ENCODE data around the gene TLCD3A.
"Not testable (repeated sequence)": the region's sequence is repeated elsewhere in the genome, so short reads cannot be mapped to it uniquely, and the experiment has no call there.

Gene TLCD3A

DNA sequence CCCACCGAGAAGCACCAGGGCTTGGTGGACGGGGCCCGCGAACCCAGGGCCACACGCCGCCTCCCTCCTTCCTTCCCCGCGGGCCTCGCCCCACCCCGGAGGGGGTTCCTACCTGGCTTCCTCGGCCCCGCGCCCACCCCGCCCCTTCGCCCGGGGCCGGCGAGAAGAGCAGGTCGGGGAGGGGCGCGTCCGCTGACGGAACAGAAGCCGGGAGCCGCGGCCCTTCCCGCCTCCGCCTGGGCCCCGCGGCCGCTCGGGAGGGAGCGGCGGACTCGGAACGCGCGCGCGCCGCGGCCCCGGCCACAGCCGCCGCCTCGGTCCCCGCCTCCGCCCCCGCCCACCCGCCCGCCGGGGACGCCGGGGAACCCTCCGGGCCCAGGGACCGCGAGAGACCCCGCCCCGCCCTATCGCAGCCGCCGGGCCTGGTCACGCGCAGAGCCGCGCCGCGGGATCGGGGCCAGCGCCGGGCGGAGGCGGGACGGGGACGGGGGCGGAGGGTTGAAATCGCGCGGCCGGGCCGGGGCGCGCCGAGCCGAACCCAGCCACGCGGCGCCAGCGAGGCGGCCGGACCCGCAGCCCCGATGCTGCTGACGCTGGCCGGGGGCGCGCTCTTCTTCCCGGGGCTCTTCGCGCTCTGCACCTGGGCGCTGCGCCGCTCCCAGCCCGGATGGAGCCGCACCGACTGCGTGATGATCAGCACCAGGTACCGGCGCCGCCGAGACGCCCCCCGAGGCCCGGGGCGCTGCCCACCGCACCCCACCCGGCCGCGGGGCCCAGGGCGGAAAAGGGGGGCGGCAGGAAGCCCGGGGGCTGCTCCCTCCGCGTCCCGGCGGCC is at the start of gene TLCD3A:
TLCD3A (plus strand) TSS at position 530 of the 835 bp plus-strand sequence; CDS start at position 582, 52 bp downstream.
- no peak for FAIRE-seq
- peak; percentile 52 for TF ChIP-seq POLR2A (IDR thresholded peaks at IDR 0.05; ENCODE audit: low read depth, low read length)
- peak; percentile 69 for DNase-seq (ENCODE audit: insufficient read length, low spot score)

DNA sequence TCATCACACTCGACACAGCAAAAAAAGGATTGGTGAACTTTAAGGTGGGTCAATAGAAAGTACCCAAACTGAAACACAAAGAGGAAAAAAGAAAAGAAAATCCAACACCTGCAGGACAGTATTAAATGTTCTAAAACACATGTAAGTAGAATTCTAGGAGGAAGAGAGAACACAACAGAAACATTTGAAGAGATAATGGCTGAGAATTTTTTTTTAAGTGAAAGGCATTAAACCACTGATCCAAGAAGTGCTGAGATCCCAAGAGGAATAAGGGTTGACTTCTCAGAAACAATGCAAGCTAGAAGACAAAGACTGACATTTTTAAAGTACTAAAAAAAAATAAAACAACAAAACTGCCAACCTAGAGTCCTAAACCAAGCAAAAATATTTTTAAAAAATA is 49.4 kb upstream of the TLCD3A start:
- DNase-seq (ENCODE audit: insufficient read length, low spot score) (no peak), FAIRE-seq (no peak)
- no peak for TF ChIP-seq POLR2A (IDR thresholded peaks at IDR 0.05; ENCODE audit: low read depth, low read length)

DNA sequence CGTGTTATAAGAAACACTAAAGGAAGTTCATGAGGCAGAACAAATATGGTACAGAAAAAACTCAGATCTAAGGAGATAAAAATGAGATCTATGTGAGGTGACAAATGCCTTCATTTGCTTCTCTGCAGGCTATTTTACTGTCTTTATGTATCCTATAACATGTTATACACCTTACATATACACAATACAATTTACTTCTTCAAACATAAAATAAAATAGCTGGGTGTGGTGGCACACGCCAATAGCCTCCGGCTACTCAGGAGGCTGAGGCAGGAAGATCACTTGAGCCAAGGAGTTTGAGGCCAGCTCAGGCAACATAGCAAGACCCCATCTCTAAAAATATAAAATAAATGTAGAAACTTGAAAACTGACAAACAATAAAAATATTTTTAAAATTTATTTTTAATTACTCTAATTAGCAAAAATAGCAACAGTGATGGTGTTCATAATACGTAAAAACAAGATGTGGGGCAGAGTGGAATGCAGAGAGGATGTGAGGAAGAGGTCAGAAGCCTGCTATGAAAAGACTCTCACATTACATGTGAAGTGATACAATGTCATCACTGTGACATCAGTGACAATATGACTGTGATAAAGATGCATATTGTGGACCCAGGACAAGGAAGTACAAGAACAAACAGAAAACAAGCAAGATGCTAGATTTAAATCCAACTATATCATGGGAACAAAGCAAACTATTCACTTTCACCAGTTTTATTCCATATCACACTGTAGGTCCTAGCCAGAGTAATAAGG is 48.7 kb upstream of the TLCD3A start:
- no peak for TF ChIP-seq POLR2A (IDR thresholded peaks at IDR 0.05; ENCODE audit: low read depth, low read length)
- FAIRE-seq = no peak
- DNase-seq (ENCODE audit: insufficient read length, low spot score) = no peak

DNA sequence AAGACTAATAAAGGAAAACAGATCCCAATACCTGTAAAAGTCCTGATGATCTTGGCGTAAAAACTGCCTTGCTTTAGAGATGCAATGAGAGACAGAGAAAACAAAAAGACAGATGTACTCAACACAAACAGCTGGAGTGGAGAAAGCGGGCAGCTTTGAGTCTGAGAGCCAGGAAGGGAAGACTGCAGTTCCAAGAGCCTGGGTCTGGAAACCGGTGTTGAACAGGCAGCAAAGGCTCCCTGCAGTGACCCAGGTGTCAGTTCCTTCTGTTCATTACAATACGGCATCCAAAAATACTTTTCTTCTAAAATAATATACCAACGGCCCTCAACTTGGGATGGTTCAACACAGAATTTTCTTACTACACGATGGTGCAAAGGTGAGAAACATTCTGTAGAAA is 47.4 kb upstream of the TLCD3A start:
- TF ChIP-seq POLR2A (IDR thresholded peaks at IDR 0.05; ENCODE audit: low read depth, low read length) = no peak
- no peak for FAIRE-seq
- no peak for DNase-seq (ENCODE audit: insufficient read length, low spot score)

DNA sequence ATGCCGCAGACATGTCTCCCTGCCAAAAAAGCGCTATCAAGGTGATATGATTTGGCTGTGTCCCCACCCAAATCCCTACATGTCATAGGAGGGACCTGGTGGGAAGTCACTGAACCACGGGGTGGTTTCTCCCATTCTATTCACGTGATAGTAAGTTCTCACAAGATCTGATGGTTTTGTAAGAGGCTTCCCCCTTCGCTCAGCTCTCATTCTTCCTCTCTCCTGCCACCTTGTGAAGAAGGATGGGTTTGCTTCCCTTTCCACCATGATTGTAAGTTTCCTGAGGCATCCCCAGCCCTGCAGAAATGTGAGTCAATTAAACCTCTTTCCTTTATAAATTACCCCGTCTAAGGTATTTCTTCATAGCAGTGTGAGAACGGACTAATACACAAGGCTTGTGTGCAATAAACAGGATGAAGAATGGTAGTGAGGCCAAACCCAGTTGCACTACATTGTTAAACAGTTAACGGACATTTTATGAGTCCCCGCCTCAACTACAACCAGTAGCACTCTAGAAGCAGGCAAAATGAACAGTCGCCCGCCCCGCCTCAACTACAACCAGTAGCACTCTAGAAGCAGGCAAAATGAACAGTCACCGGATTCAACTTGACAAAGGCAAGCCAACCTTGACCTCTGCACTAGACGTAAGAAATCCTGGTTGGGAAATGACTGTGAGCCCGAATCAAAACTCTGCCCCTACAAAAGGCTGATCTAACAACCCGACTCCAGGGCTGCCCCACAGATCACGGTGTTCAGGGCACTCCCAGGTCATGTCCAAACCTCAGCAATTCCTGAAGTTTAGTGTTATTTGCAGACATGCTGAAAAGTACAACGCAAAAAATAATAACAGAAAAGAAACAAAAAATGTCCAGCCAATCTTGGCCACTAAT is 44.1 kb upstream of the TLCD3A start:
- DNase-seq (ENCODE audit: insufficient read length, low spot score) = no peak
- TF ChIP-seq POLR2A (IDR thresholded peaks at IDR 0.05; ENCODE audit: low read depth, low read length) = no peak
- no peak for FAIRE-seq

DNA sequence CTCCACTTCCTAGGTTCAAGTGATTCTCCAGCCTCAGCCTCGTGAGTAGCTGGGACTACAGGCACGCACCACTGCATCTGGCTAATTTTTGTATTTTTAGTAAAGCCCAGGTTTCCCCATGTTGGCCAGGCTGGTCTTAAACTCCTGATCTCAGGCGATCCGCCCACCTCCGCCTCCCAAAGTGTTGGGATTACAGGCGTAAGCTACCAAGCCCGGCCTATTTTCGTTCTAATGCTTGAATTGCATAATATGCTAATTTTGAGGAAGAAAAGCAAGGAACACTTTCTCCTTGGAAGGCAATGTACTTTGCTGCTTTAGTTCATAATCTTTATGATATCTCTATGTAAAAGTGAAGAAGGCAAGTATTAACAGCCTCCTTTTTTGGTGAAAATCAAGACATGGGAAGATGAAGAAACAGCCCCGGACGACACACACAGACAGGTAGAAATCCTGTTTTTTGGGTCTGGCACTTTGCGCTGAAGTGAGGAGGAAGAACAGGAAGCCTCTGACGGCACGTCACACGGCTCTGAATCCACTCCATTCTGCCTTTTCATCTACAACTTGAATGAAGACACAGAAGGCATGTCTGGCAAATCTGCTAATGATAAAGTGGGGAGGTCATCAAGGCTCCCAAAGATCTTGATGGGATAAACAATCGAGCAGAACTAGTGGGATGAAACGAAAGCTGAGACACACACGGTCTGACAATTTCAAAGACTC is 42.7 kb upstream of the TLCD3A start:
- DNase-seq (ENCODE audit: insufficient read length, low spot score) (no peak), FAIRE-seq (no peak)
- no peak for TF ChIP-seq POLR2A (IDR thresholded peaks at IDR 0.05; ENCODE audit: low read depth, low read length)

DNA sequence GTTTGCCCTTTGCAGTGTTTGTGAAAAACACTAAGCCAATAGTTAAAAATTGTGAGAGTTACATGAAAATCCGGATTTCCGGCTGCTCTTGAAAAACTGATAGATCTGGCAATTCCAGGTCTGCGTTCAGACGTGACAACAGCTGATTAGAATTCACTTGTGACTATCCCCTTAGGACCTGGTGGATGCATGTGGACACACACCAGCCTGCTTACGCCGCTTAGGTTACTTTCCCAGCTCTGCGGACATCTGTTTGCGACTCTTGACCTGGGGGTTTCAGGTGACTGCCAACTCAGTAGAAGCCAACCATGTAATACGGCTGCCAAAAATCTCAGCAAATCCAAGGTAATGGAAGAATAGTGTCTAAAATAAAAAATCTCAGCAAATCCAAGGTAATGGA is 42.0 kb upstream of the TLCD3A start:
- no peak for FAIRE-seq
- no peak for DNase-seq (ENCODE audit: insufficient read length, low spot score)
- TF ChIP-seq POLR2A (IDR thresholded peaks at IDR 0.05; ENCODE audit: low read depth, low read length) = no peak

DNA sequence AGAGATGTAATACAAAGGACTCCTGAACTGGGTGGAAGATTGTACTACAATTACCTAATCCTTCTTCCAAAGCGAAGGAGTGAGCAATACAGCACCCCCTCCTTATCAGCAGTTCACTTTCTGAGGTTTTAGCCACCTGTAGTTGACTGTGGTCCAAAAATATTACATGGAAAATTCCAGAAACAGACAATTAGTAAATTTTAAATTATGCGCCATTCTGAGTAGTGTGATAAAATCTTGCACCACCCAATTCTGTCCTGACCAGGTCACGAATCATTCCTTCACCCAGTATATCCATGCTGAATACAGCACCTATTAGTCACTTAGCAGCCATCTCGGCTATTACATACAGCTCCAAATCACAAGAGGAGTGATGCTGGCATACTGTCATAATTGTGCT is 41.0 kb upstream of the TLCD3A start:
- DNase-seq (ENCODE audit: insufficient read length, low spot score) (no peak), FAIRE-seq (no peak)
- TF ChIP-seq POLR2A (IDR thresholded peaks at IDR 0.05; ENCODE audit: low read depth, low read length) = no peak

DNA sequence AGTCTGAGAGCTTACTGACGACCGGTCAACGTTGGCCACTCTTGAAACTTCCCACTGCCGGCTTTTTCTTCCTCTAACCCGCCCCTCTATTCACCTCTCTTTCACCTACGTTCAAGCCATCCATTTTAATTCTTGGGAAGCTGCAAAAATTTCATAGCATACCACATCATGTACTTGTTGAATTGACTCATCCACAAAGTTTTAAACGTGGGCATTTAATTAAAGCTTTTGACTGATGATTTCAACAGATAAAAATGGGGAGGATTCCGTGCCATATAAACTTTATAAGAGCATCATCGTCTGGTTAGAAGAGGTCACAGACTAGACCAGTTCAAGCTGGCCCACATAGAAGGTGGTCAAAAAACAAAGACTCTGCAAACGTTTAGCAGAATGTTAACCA is 40.3 kb upstream of the TLCD3A start:
- DNase-seq (ENCODE audit: insufficient read length, low spot score) = no peak
- no peak for FAIRE-seq
- no peak for TF ChIP-seq POLR2A (IDR thresholded peaks at IDR 0.05; ENCODE audit: low read depth, low read length)

DNA sequence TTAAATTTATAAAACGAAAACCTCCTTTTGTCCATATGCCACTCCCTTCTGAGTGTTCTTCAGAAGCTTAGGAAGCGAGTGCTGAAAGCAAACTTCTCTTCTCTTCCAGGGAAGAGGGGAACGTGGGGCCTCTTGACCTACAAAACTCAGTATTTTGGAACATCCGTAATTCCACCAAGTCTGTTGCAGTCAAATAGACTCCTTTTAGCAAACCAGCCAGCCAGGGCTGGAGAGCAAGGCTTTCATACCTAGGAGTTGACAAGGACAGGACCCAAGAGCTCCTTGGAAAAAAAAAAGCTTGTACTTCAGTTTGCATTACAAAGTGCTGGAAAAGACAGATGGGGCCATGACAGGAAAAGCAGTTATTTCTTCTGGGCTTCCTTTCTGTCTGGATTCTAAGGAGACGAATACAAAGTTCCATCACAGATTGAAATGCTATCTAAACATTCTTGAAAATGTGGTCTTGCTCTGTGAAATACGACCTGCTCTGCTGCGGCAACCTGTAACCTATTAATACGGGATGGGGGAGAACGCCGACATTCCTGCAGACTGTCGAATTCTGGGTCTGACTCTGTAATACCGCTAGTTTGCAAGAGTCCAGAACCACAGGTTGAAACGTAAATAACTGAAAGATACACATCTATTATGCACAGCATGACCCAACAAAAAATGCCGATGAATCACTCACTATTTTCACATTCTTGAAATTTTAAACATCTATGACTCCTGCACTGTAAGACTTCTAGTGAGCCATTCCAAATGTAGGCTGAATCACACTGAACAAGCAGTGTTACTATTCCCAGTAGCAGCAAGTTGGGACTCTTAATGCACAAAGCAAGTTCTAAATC is 38.4 kb upstream of the TLCD3A start:
- no peak for TF ChIP-seq POLR2A (IDR thresholded peaks at IDR 0.05; ENCODE audit: low read depth, low read length)
- DNase-seq (ENCODE audit: insufficient read length, low spot score) (peak; percentile 44), FAIRE-seq (peak; percentile 67)

DNA sequence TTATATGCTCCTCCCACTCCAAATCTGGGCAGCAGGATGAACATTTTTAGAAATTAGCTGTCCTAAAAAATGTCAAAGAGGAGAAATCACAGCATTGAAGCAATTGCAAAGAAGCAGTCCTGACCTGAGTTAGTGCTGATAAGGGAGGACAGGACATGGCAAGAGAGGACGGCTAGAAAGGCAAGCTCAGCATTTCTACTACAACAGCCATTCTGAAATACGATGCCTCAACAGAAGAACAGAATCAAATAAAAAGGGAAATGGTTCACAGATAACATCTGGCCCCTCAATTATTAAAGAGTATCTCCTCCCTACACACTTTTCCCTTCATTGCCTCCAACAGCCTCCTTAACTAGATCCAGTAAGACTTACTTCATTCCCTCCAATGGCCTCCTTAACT is 36.0 kb upstream of the TLCD3A start:
- TF ChIP-seq POLR2A (IDR thresholded peaks at IDR 0.05; ENCODE audit: low read depth, low read length) = no peak
- FAIRE-seq = no peak
- DNase-seq (ENCODE audit: insufficient read length, low spot score) = no peak

DNA sequence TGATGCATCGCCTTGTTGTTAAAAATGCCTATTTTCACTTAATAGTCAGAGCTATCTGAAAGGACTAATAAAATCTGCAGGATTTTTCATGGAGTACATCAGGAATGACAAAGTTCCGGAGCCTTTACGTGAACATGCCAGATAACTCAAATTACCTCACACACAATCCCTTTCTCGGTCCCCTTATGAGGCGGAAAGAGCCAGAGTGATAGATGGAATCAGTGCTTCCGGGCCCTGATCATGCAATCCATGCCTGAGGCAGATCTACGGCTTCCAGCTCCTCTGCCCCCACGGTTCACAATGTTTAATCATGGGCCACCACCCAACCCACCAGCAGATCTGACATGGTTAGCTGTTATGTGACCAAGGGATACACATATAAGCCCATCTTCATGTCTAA is 34.7 kb upstream of the TLCD3A start:
- no peak for TF ChIP-seq POLR2A (IDR thresholded peaks at IDR 0.05; ENCODE audit: low read depth, low read length)
- DNase-seq (ENCODE audit: insufficient read length, low spot score) (no peak), FAIRE-seq (no peak)

DNA sequence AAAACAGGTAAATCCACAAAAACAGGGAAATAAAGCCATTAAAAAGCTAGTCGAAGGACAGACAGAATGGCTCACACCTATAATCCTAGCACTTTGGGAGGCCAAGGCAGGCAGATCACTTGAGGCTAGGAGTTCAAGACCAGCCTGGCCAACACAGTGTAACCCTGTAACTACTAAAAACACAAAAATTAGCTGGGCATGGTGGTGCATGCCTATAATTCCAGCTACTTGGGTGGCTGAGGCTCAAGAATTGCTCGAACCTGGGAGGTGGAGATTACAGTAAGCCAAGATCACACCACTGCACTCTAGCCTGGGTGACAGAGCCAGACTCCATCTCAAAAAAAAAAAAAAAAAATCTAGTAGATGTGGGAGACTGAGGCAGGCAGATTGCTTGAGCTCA is 34.3 kb upstream of the TLCD3A start:
- not testable (repeated sequence) for FAIRE-seq; DNase-seq (ENCODE audit: insufficient read length, low spot score)
